GM12878 (cell line): ENCODE data around the gene JADE3. TPM values are rescaled to one million over a fixed set of nuclear protein-coding genes. Genes with fewer than 3 reads are reported as not detected.

Source experiments
- ATAC-seq: fragments of 200-7000 bp; cut with Tn5 transposase; 3 replicates; pipeline ENCODE4 v1.9.1; 2020; ENCODE audit warnings: mild to moderate bottlenecking, moderate library complexity
- BruUV-seq: library from RNA; stranded (reverse); fragments of 400-500 nt; replicated peaks from 2 replicates; lab custom pipeline; 2021; lab: Mats Ljungman, UMichigan
- CTCF ChIA-PET: fragments of 300-600 bp; sonication (Branson Sonifier 250); formaldehyde crosslinking; extraction: SDS; loops from one replicate; lab custom pipeline; 2021; ENCODE audit warnings: inconsistent platforms; lab: Yijun Ruan, JAX
- POLR2A ChIA-PET: fragments of 350-600 bp; formaldehyde crosslinking; extraction: SDS; loops from one replicate; lab custom pipeline; 2021; ENCODE audit warnings: inconsistent platforms; lab: Charles Lee
- RAD21 ChIA-PET: fragments of 300-600 bp; sonication (Branson Sonifier 250); formaldehyde crosslinking; loops from one replicate; lab custom pipeline; 2023; ENCODE audit warnings: antibody characterized with exemption; ENCODE audit not compliant: unreplicated experiment; lab: Charles Lee
- SMC1A ChIA-PET: fragments of 300-600 bp; sonication (Branson Sonifier 250); formaldehyde crosslinking; loops from one replicate; lab custom pipeline; 2023; ENCODE audit not compliant: unreplicated experiment, uncharacterized antibody; lab: Charles Lee
- DNase-seq: peaks from one replicate; pipeline ENCODE4 v3.0.0-alpha.2; 2011; ENCODE audit warnings: low read depth, low spot score
- FAIRE-seq: peaks from 3 replicates; lab custom pipeline; 2011; peaks lifted over from hg19 to GRCh38; lab: Jason Lieb, UNC
- H2AFZ ChIP-seq: 2 replicates; pipeline ENCODE4 v1.6.0; 2011; ENCODE audit warnings: low read depth, low read length, control low read depth; ENCODE audit not compliant: control insufficient read depth
- H3K27ac ChIP-seq: 2 replicates; pipeline ENCODE4 v1.5.1; 2011; ENCODE audit warnings: control low read depth; ENCODE audit not compliant: control insufficient read depth, insufficient read depth
- H3K27me3 ChIP-seq, 2 experiments: replicated peaks in 1 of 2; 2 replicates each; pipeline versions ENCODE4 v1.6.0 to v1.6.1; 2011; ENCODE audit warnings: low read length in 1 of 2; ENCODE audit not compliant: control insufficient read depth in 2 of 2, insufficient read depth in 2 of 2
- H3K36me3 ChIP-seq, 2 experiments: 2 replicates each; pipeline ENCODE4 v1.5.1; 2011; ENCODE audit warnings: low read length in 1 of 2; ENCODE audit not compliant: control insufficient read depth in 2 of 2, insufficient read depth in 2 of 2
- H3K4me1 ChIP-seq: 2 replicates; pipeline ENCODE4 v1.6.1; 2011; ENCODE audit warnings: mild to moderate bottlenecking, low read length, moderate library complexity, mixed read lengths; ENCODE audit not compliant: control insufficient read depth, insufficient read depth
- H3K4me2 ChIP-seq: 2 replicates; pipeline ENCODE4 v1.6.0; 2011; ENCODE audit warnings: control low read depth; ENCODE audit not compliant: control insufficient read depth, insufficient read depth
- H3K4me3 ChIP-seq: fragments of 200-600 bp; sonication (generic); 2 replicates; pipeline ENCODE4 v1.5.1; 2016
- H3K79me2 ChIP-seq: 2 replicates; pipeline ENCODE4 v1.6.0; 2011; ENCODE audit warnings: low read length; ENCODE audit not compliant: control insufficient read depth, insufficient read depth
- H3K9ac ChIP-seq: 2 replicates; pipeline ENCODE4 v1.8.0; 2011; ENCODE audit warnings: low read length, control low read depth, mixed read lengths; ENCODE audit not compliant: control insufficient read depth, insufficient read depth
- H3K9me3 ChIP-seq: replicated peaks from 3 replicates; pipeline ENCODE4 v1.5.1; 2011; ENCODE audit warnings: mild to moderate bottlenecking, low read length; ENCODE audit not compliant: control insufficient read depth, insufficient read depth
- H4K20me1 ChIP-seq: 2 replicates; pipeline ENCODE4 v1.6.0; 2011; ENCODE audit not compliant: control insufficient read depth, insufficient read depth
- BACH1 ChIP-seq: fragments of 450-650 bp; IDR thresholded peaks from 2 replicates; pipeline ENCODE4 v1.6.1; 2017; ENCODE audit warnings: mild to moderate bottlenecking, borderline replicate concordance
- ETV6 ChIP-seq, 2 experiments: fragments of 450-650 bp in 1 of 2; IDR thresholded peaks in 1 of 2; conservative IDR thresholded peaks in 1 of 2; 2 replicates each; pipeline ENCODE4 v1.6.1; 2014; ENCODE audit warnings: antibody characterized with exemption in 1 of 2, borderline replicate concordance in 1 of 2, low read depth in 1 of 2, mild to moderate bottlenecking in 1 of 2, moderate library complexity in 1 of 2
- SIX5 ChIP-seq: IDR thresholded peaks from 2 replicates; pipeline ENCODE4 v1.6.1; 2011; ENCODE audit warnings: mild to moderate bottlenecking, low read depth, low read length, moderate library complexity; ENCODE audit not compliant: severe bottlenecking
- SMAD5 ChIP-seq: IDR thresholded peaks from 2 replicates; pipeline ENCODE4 v1.6.1; 2016; ENCODE audit warnings: antibody characterized with exemption, low read depth
- SUPT20H ChIP-seq: IDR thresholded peaks from 2 replicates; pipeline ENCODE4 v1.6.1; 2011; ENCODE audit warnings: low read depth, mild to moderate bottlenecking, low read length, moderate library complexity, borderline replicate concordance; ENCODE audit not compliant: control insufficient read depth
- WGBS: methylation state at CpG from one replicate; pipeline ENCODE4 v1.1.6; 2016; ENCODE audit warnings: low lambda C conversion rate; ENCODE audit not compliant: insufficient replicate concordance, insufficient coverage; ENCODE audit errors: missing lambda C conversion rate; 5-methylcytosine and 5-hydroxymethylcytosine counted together
- in situ Hi-C: fragments of 300-500 bp; cut with MboI; formaldehyde crosslinking; loops from 9 replicates; pipeline ENCODE4 v1.14.3; 2018; ENCODE audit warnings: mixed read lengths
- intact Hi-C: fragments of 100-400 bp; cut with micrococcal nuclease; formaldehyde crosslinking; loops from one replicate; pipeline ENCODE4 v1.14.2; 2022; ENCODE audit not compliant: unreplicated experiment
- polyA plus RNA-seq, 11 experiments: library from polyadenylated mRNA; depleted of rRNA in 4 of 11; unstranded in 6 of 11; stranded (reverse) in 5 of 11; fragments of >200 nt; fragmentation: Nextera tagmentation in 4 of 11; fragmentation: Illumina TruSeq in 1 of 11; extraction: Ambion mirVana in 4 of 11; extraction: Trizol in 1 of 11; gene quantifications; 1 replicate in 1 of 11; 2 replicates in 10 of 11; pipeline versions ENCODE4 v1.2.1 to v1.2.3, GENCODE V29; 2011 to 2016; ENCODE audit warnings: inconsistent platforms in 2 of 11, missing spikeins in 2 of 11, low read depth in 1 of 11
- total RNA-seq, 4 experiments: library from RNA; depleted of rRNA in 3 of 4; stranded (reverse); fragments of >200 nt in 3 of 4; fragmentation: Illumina TruSeq in 1 of 4; extraction: Trizol in 1 of 4; gene quantifications; 2 replicates each; pipeline versions ENCODE4 v1.2.1 to v1.2.3, GENCODE V29; 2013 to 2021
- TF ChIP-seq, protein P1 (sequence below): IDR thresholded peaks from 2 replicates; pipeline ENCODE4 v1.6.1; 2011; ENCODE audit warnings: borderline replicate concordance, low read depth, mild to moderate bottlenecking, moderate library complexity, low read length; ENCODE audit not compliant: insufficient read depth, poor library complexity, severe bottlenecking

JADE3 gene
- total and polyA plus RNA-seq, 10 of the 15 experiments (the other 5 are each of a cell fraction or from before 2014, with no cell fraction given), result 0.06 to 13.0 (median 0.65) TPM

GRCh38 chrX:46904626-46905025 lies 7.6 kb upstream of the JADE3 start:
- no peak overlapping the region for H3K9ac ChIP-seq
- no peaks in the 10 kb centered on the region; a peak in 1 of 4 replicates for H3K27me3 ChIP-seq
- H3K27ac ChIP-seq, result no peak overlapping the region
- no peaks in the 10 kb centered on the region for H3K36me3 ChIP-seq
- no peaks in the 10 kb centered on the region for H3K9me3 ChIP-seq
- ChIA-PET SMC1A (interaction anchor here (0.9 to 3.4 kb wide), 13 partner anchors 9 to 188 kb away, joined by 3 to 23 read pairs (median 5); no protein-coding TSS in a partner anchor), CTCF (interaction anchor here (0.8 to 3.7 kb wide), 15 partner anchors 11 to 187 kb away, joined by 3 to 38 read pairs (median 6); no protein-coding TSS in a partner anchor), POLR2A (no interaction called here), RAD21 (interaction anchor here (1.2 to 3.8 kb wide), 8 partner anchors 10 to 126 kb away, joined by 3 to 29 read pairs (median 8); no protein-coding TSS in a partner anchor)
- in situ Hi-C loops (no loop called here), intact Hi-C loops (loop anchor here (5.0 kb wide), 2 partner anchors 128 to 188 kb away; no protein-coding TSS in a partner anchor)
- TF ChIP-seq, protein P1, sequence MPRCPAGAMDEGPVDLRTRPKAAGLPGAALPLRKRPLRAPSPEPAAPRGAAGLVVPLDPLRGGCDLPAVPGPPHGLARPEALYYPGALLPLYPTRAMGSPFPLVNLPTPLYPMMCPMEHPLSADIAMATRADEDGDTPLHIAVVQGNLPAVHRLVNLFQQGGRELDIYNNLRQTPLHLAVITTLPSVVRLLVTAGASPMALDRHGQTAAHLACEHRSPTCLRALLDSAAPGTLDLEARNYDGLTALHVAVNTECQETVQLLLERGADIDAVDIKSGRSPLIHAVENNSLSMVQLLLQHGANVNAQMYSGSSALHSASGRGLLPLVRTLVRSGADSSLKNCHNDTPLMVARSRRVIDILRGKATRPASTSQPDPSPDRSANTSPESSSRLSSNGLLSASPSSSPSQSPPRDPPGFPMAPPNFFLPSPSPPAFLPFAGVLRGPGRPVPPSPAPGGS, result no peak
- no peak for TF ChIP-seq BACH1
- TF ChIP-seq SMAD5, result no peak
- no peak for TF ChIP-seq ETV6 (conservative IDR thresholded peaks at IDR 0.05 in 1 of 2, IDR thresholded peaks at IDR 0.05 in 1 of 2; ENCODE audit: borderline replicate concordance in 1 of 2, low read depth in 1 of 2)
- no peak for TF ChIP-seq SUPT20H
- TF ChIP-seq SIX5, result no peak
- 43% methylated on average over 2 of the region's 2 CpGs for WGBS
- H2AFZ ChIP-seq, result no peak overlapping the region
- H4K20me1 ChIP-seq, result no peaks in the 10 kb centered on the region
- FAIRE-seq (no peak), DNase-seq (no peak), ATAC-seq (no peak)
- H3K4me1 ChIP-seq, result no peaks in the 10 kb centered on the region
- no peak overlapping the region for H3K4me3 ChIP-seq
- no peaks in the 10 kb centered on the region for H3K79me2 ChIP-seq
- BruUV-seq, result no TSS peak
- H3K4me2 ChIP-seq, result no peak overlapping the region
